Panc1 (cell line): ENCODE data around the gene VAMP5. TPM values are rescaled to one million over a fixed set of nuclear protein-coding genes. Genes with fewer than 3 reads are reported as not detected.

Source experiments
- ATAC-seq: fragments of 200-7000 bp; cut with Tn5 transposase; 2 replicates; pipeline ENCODE4 v1.9.1; 2020; ENCODE audit warnings: mild to moderate bottlenecking, moderate library complexity
- BruUV-seq: library from RNA; stranded (reverse); fragments of 400-500 nt; replicated peaks from 2 replicates; lab custom pipeline; 2021; lab: Mats Ljungman, UMichigan
- CTCF ChIA-PET: fragments of 300-600 bp; sonication (Branson Sonifier 250); formaldehyde crosslinking; loops from one replicate; lab custom pipeline; 2022; ENCODE audit warnings: antibody characterized with exemption; lab: Charles Lee
- POLR2A ChIA-PET: fragments of 300-600 bp; sonication (Branson Sonifier 250); formaldehyde crosslinking; loops from one replicate; lab custom pipeline; 2022; ENCODE audit warnings: antibody characterized with exemption; lab: Charles Lee
- DNase-seq: peaks from one replicate; pipeline ENCODE4 v3.0.0-alpha.2; 2010; ENCODE audit warnings: low read depth, low spot score
- H3K27ac ChIP-seq: 2 replicates; pipeline ENCODE4 v1.5.1; 2011; ENCODE audit warnings: mild to moderate bottlenecking, low read length, inconsistent platforms
- H3K27me3 ChIP-seq: fragments of 200-500 bp; sonication (Bioruptor generic); 2 replicates; pipeline ENCODE4 v1.6.0; 2014; ENCODE audit warnings: low read length, inconsistent platforms; ENCODE audit not compliant: control insufficient read depth, insufficient read depth
- H3K36me3 ChIP-seq: fragments of 200-500 bp; sonication (Bioruptor generic); 2 replicates; pipeline ENCODE4 v1.5.1; 2014; ENCODE audit warnings: inconsistent platforms, mild to moderate bottlenecking, low read length, moderate library complexity; ENCODE audit not compliant: control insufficient read depth, insufficient read depth
- H3K4me1 ChIP-seq: 2 replicates; pipeline ENCODE4 v1.5.1; 2011; ENCODE audit warnings: inconsistent platforms, mild to moderate bottlenecking, low read length, moderate library complexity; ENCODE audit not compliant: control insufficient read depth, insufficient read depth
- H3K4me3 ChIP-seq, 2 experiments: 2 replicates each; pipeline ENCODE4 v1.5.1; 2011 to 2012; ENCODE audit warnings: low read depth in 2 of 2, low read length in 2 of 2, mild to moderate bottlenecking in 2 of 2, inconsistent platforms in 1 of 2, moderate library complexity in 1 of 2
- H3K9me3 ChIP-seq: fragments of 200-500 bp; sonication (Bioruptor generic); 2 replicates; pipeline ENCODE4 v1.5.1; 2014; ENCODE audit warnings: low read depth, mild to moderate bottlenecking, inconsistent platforms, low read length, moderate library complexity; ENCODE audit not compliant: control insufficient read depth, insufficient read depth
- POLR2AphosphoS5 ChIP-seq: IDR thresholded peaks from 2 replicates; pipeline ENCODE4 v1.6.1; 2012; ENCODE audit warnings: mild to moderate bottlenecking, low read depth, low read length, moderate library complexity
- REST ChIP-seq, 2 experiments: IDR thresholded peaks; 2 replicates each; pipeline ENCODE4 v1.6.1; 2011 to 2012; ENCODE audit warnings: low read depth in 2 of 2, control low read depth in 1 of 2, low read length in 1 of 2, mild to moderate bottlenecking in 1 of 2, moderate library complexity in 1 of 2; ENCODE audit not compliant: insufficient read depth in 1 of 2
- SIN3A ChIP-seq: IDR thresholded peaks from 2 replicates; pipeline ENCODE4 v1.6.1; 2012; ENCODE audit warnings: low read depth, mild to moderate bottlenecking, low read length, moderate library complexity, borderline replicate concordance; ENCODE audit not compliant: insufficient read depth
- TCF7L2 ChIP-seq: IDR thresholded peaks from 2 replicates; pipeline ENCODE4 v1.6.1; 2011; ENCODE audit warnings: mild to moderate bottlenecking, low read depth, low read length, inconsistent platforms
- in situ Hi-C: cut with HindIII; loops from 2 replicates; pipeline ENCODE4 v1.10.0; 2016; ENCODE audit warnings: low sequenced_read_pairs, low pct_unique_long_range_greater_than_20kb
- intact Hi-C: fragments of 100-400 bp; cut with micrococcal nuclease; formaldehyde crosslinking; loops from one replicate; pipeline ENCODE4 v1.10.0; 2022; ENCODE audit not compliant: unreplicated experiment
- total RNA-seq: library from RNA; stranded (reverse); gene quantifications from one replicate; pipeline ENCODE4 v1.2.1, GENCODE V29; 2021; ENCODE audit not compliant: unreplicated experiment
- TF ChIP-seq, protein P1 (sequence below): fragments of 450-650 bp; IDR thresholded peaks from 2 replicates; pipeline ENCODE4 v1.5.1; 2017; ENCODE audit warnings: mild to moderate bottlenecking

The VAMP5 gene
- total RNA-seq, 1 experiment from 2014 or later, result 21.3 TPM

- in situ Hi-C loops, result no loop called here
- Histone ChIP-seq H3K27ac (no peak overlapping the region), H3K9me3 (no peaks in the 10 kb centered on the region), H3K4me1 (peaks cover 25% of the 10 kb centered on the region), H3K36me3 (peaks cover 11% of the 10 kb centered on the region), H3K27me3 (no peaks in the 10 kb centered on the region), H3K4me3 (no peak overlapping the region)
- CTCF ChIA-PET, result no interaction called here
- POLR2A ChIA-PET, result no interaction called here
- no peak for DNase-seq
- intact Hi-C loops, result no loop called here
- ATAC-seq, result no peak
- no TSS peak for BruUV-seq
- no peak for TF ChIP-seq TCF7L2
- no peak for TF ChIP-seq REST (IDR thresholded peaks at IDR 0.05; ENCODE audit: insufficient read depth in 1 of 2, low read depth in 2 of 2, low read length in 1 of 2)
- TF ChIP-seq, protein P1, sequence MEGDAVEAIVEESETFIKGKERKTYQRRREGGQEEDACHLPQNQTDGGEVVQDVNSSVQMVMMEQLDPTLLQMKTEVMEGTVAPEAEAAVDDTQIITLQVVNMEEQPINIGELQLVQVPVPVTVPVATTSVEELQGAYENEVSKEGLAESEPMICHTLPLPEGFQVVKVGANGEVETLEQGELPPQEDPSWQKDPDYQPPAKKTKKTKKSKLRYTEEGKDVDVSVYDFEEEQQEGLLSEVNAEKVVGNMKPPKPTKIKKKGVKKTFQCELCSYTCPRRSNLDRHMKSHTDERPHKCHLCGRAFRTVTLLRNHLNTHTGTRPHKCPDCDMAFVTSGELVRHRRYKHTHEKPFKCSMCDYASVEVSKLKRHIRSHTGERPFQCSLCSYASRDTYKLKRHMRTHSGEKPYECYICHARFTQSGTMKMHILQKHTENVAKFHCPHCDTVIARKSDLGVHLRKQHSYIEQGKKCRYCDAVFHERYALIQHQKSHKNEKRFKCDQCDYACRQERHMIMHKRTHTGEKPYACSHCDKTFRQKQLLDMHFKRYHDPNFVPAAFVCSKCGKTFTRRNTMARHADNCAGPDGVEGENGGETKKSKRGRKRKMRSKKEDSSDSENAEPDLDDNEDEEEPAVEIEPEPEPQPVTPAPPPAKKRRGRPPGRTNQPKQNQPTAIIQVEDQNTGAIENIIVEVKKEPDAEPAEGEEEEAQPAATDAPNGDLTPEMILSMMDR, result no peak
- no peak for TF ChIP-seq POLR2AphosphoS5
- TF ChIP-seq SIN3A, result no peak
Measured at GRCh38 chr2:85554980-85555612, 29.1 kb upstream of the VAMP5 start.

GRCh38 chr2:85557130-85557529 is 27.1 kb upstream of the VAMP5 start:
- Histone ChIP-seq H3K4me3 (no peak overlapping the region), H3K9me3 (no peaks in the 10 kb centered on the region), H3K4me1 (peaks cover 10% of the 10 kb centered on the region), H3K36me3 (peaks cover 8% of the 10 kb centered on the region), H3K27me3 (no peaks in the 10 kb centered on the region), H3K27ac (no peak overlapping the region)
- intact Hi-C loops, result no loop called here
- ATAC-seq (no peak), DNase-seq (no peak)
- no TSS peak for BruUV-seq
- CTCF ChIA-PET, result no interaction called here
- in situ Hi-C loops, result no loop called here
- TF ChIP-seq, protein P1, result no peak
- TF ChIP-seq REST (IDR thresholded peaks at IDR 0.05; ENCODE audit: insufficient read depth in 1 of 2, low read depth in 2 of 2, low read length in 1 of 2), result no peak
- TF ChIP-seq SIN3A, result no peak
- TF ChIP-seq TCF7L2, result no peak
- TF ChIP-seq POLR2AphosphoS5, result no peak
- POLR2A ChIA-PET, result interaction anchor here (0.6 kb wide), 1 partner anchor 106 kb away, joined by 8 read pairs; no protein-coding TSS in a partner anchor
